HG03039 (cell line): Measurements from ENCODE around the gene PTK6.
"Not testable (repeated sequence)": the region's sequence is repeated elsewhere in the genome, so short reads cannot be mapped to it uniquely, and the experiment has no call there.

ENCODE experiments used
- ATAC-seq: cut with Tn5 transposase; IDR thresholded peaks from one replicate; pipeline ENCODE4 v1.9.1; 2021; ENCODE audit warnings: mild to moderate bottlenecking, moderate library complexity; ENCODE audit not compliant: unreplicated experiment

The PTK6 gene

DNA sequence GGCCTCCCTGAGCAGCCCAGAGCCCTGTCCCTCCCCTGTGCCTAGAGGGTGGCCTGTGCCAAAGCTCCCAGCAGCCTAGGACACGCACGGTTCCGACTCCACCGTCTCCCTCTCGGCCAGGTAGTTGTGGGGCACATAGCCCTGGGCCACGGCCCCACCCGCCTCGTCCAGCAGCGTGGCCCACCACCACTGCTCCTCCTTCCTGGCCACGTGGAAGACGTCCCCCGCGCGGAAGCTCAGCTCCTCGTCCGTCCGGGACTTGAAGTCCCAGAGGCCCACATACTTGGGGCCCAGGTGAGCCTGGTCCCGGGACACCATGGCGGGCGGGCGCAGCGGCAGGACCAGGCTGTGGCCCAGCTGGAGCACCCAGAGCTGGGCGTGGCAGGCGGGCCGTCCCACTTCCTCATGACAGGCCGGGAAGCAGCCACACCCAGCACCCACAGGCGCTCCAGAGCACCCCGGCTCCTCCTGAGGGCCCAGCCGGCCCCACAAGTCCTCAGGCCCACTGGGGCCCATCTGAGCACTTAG lies at the start of gene PTK6:
TSS of gene PTK6 (minus strand) at position 380 of the 528 bp plus-strand sequence. CDS start at position 318, 62 bp downstream.
- ATAC-seq, result peak; percentile 5

DNA sequence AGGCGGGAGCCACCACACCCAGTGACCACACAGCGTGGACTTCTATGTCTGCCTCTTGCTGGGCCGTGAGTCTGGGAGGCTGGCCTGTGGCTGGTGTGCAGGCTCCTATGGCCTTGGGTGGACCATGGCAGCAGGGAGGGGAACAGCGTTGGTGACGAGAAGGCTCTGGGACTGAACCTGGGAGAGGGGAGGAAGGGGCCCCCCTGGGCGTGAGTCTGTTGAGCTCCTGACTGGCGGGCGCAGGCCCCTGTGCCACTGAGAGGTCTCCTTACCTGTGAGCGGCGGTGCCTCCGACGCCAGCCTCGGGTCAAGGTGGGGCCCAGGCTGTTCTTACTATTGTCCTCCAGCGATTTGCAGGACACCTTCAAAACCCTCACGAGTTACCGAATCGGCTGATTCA lies 49.6 kb upstream of the PTK6 start:
- no peak for ATAC-seq

- ATAC-seq, result no peak
These were observed 48.7 kb upstream of the PTK6 start for GRCh38 chr20:63585616-63586565.

- no peak for ATAC-seq
These were observed 45.3 kb upstream of the PTK6 start for GRCh38 chr20:63582382-63583063.

DNA sequence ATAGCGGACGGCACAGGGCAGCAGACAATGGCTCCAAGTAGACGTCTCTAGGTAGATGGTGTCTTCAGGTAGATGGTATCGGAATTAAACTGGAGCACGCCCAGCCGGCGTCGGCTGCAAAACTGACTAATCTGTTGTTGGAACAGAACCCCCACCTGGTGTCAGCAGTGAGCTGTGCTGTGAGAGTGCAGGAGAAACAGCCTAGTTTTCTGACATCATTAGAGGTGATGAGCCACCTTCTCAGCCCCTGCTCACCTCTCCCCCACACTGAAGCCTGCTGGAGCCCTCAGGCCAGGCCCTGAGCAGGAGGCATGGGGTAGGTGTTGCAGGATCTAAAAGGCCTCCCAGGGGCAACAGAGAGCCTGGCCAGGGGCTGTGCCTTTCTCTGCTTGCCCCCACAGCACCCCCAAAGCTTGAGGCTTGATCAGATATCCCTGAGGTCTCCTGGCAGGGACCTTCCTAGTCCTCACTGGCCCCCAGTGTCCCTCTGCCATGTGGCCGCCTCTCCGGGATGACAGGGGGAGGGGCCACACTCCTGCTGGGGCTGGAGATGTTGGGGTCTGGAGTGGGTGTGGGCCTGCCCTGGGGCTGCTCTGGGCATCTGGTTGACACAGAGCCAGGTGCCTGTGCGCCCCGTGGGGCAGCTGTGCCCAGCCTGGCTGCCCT lies 43.8 kb upstream of the PTK6 start:
- no peak for ATAC-seq

- no peak for ATAC-seq
These were observed 42.0 kb upstream of the PTK6 start for GRCh38 chr20:63579017-63579694.

GRCh38 chr20:63578224-63579016 lies 41.2 kb upstream of the PTK6 start:
- ATAC-seq, result no peak

DNA sequence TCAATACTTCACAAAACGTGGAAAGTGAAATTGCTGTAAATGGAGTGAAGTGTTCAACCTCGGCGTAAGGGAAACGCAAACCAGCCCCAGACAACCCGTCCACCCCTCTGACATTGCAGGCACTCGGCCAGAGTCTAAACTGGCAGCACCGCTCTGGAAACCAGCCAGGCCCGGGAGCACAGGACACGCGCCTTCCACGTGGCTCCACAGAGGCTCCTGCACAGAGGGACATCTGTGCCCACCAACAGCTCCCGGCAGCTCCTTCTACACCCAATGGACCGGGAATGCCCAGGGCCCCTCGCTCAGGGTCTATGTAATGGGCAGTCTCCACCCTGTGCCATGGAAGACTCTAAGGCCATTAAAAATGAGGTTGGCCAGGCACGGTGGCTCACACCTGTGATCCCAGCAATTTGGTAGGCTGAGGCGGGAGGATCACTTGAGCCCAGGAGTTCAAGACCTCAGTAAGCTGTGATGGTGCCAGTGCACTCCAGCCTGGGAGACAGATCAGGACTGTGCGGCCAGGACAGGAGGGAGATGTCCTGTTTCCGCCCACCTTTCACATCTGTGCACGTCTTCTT lies 40.2 kb upstream of the PTK6 start:
- no peak for ATAC-seq

DNA sequence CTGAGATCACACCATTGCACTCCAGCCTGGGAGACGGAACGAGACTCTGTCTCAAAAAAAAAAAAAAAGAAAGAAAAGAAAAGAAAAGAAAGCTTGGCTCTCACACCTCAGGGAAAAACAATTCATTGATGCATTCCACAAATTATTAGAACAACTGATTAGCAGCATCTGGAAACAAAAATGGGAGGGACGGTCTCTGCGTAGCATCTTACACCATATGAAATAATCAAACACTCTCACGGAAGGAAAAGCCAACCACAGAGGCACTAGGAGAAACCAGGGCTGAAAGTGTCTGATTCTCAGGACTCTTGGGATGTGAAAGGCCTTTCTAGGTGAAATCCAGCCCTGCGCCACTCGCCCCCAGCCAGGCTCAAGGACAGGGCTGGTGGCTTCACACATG lies 39.1 kb upstream of the PTK6 start:
- no peak for ATAC-seq

- no peak for ATAC-seq
These were observed 37.9 kb upstream of the PTK6 start for GRCh38 chr20:63574829-63575743.

- no peak for ATAC-seq
These were observed 37.1 kb upstream of the PTK6 start, which contains the start of gene HELZ2 for GRCh38 chr20:63574156-63574828. TSS of gene HELZ2 (minus strand) at chr20:63574239. CDS start at chr20:63572385, 1,854 bp downstream.

- no peak for ATAC-seq
These were observed 36.5 kb upstream of the PTK6 start for GRCh38 chr20:63573647-63574131.

DNA sequence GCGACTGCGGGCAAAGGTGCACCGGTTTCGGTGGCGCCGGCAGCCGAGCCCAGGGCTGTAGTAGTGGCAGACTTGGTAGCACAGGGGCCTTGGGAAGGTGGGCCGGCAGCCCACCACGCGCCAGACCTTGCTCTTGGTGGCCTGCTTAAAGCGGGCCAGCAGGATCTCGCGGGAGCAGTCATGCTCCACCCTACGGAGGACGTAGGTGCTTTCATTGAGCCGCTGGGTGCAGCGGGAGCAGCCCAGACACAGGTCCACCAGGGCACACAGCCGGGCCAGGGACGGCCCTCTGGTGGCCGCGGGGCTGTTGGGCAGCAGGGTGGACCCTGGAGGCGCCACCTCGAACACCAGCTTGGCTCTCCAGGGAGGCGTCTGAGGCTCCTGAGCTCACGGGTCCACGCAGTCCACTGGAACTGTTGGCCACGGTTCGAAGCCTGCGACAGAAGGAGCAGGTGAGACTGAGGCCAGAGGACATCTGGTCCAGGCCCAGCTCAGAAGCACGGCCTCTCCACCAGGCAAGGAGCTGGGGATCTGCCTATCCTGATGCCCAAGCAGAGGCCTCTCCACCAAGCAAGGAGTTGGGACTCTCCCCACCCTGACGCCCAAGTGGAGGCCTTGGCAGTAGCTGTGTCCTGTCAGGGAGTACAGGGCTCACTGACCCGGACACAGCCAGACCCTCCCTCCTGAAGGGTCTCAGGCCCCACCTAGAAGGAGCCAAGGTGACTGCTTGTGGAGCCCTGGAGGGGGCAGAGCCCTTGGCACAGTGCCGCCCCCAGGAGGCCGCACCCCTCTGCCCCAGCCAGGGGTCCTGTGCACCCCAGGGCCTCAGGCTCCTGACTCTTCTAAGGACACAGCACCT lies 35.8 kb upstream of the PTK6 start:
- no peak for ATAC-seq

- no peak for ATAC-seq
These were observed 35.1 kb upstream of the PTK6 start for GRCh38 chr20:63572071-63572787.

DNA sequence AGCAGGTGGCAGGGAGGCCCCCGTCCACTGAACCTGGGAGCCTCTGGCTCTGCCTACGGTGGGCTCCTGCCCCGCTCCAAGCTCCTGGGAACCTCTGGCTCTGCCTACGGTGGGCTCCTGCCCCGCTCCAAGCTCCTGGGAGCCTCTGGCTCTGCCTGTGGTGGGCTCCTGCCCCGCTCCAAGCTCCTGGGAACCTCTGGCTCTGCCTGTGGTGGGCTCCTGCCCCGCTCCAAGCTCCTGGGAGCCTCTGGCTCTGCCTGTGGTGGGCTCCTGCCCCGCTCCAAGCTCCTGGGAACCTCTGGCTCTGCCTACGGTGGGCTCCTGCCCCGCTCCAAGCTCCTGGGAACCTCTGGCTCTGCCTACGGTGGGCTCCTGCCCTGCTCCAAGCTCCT lies 33.9 kb upstream of the PTK6 start:
- not testable (repeated sequence) for ATAC-seq
